GM21723 (cell line): ENCODE results near the gene EEF1A2.

Source experiments
- ATAC-seq: cut with Tn5 transposase; IDR thresholded peaks from one replicate; pipeline ENCODE4 v1.9.1; 2021; ENCODE audit warnings: mild to moderate bottlenecking, moderate library complexity; ENCODE audit not compliant: unreplicated experiment

The EEF1A2 gene

DNA sequence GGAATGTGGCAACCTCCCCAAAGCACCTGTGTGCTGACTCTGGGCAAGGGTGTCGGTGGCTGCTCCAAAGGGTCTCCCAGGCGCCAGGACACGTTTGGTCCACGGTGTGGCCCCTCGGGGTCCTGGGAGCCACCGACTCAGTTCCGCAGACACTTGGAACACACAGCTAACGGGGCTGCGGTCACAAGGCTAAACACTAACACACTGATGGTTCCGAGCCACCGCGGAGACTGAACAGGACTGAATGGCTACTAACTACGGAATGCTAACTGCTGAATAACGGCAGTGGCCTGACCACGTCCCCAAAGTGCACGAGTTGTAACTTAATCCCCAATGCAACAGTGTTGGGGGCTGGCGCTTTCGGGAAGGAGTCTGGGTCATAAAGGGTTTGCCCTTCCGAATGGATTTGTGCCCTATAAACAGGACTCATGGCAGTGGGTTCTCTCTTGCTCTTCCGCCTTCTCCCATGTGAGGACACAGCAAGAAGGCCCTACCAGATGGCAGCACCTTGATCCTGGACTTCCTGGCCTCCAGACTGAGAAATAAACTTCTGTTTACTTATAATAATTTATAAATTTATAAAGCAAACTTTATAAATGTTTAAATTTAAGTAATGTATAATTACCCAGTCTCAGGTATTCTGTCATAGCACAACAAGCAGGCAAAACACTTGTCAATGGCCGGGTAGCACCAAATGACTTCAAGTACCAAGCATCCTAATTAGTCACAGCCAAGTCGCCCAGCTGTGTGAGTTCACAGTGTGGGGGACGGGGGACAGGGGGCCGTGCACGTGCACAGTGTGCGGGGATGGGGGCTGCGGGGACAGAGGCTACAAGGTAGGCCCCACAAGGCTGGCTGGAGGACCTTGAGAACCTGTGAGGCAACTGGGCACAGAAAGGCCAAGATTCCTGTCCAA lies 2.3 kb upstream of the EEF1A2 start:
- ATAC-seq: no peak

DNA sequence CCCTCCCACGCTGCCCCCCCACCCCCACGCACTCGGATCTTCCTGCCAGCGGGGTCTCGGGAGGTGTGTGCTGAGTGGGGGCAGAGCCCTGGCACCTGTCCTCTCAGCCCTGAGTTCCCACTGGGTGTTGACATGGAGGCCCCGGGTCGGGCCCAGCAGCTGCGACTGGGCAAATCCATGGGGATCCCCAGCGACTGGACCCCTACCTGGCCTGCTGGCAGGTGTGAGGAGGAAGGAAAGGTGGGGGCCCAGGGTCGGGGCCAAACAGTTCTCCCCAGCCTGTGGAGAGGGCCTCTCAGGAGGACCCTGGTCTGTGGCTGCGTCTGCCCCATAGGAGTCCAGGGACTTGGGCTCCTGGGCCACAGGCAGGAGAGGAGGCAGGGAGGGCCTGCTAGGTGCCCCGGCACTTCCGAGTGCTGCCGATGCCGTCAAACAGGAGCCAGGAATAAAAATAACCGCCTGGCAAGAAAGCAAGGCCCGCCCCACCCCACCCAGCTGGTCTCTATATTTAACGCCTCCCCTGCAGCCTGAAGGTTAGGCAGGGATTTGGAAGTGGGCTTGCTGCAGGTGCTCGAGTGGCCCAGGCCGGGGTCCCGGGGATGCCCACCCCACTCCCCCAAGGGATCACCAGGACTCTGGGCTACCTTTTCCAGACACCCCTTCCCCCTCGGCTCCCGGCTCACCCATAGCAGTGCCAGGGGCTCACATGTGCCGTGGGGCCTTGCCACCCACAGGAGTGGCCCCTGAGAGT lies 1.4 kb upstream of the EEF1A2 start:
- ATAC-seq: no peak

DNA sequence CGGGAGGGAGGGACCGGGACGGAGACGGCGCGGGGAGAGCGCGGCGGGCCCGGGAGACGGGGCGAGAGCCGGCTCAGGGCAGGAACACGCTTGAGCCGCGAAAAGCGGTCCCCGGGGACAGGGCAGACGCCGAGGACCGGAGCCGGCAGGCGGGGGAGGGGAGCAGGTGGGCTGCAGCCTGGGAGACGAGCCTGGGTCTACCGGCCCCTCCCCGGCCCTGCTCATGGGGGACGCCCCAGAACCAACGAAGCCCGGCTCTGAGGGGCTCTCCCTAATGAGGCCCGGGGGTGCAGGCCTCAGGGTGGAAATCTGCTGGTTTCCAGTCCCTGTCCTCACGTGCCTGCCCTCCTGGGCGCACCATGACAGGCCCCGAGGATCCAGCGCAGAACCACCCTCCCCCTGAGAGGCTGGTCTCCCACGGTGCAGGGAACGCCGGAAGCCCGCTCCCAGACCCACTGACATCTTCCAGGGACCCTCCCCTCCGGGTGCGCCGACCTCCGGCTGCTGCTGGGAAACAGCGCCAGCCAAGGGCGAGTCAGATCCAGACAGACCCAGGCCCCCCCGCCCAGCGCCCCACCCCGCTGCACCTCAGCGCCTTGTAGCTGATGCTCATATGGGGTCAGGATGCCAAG lies 571 bp upstream of the EEF1A2 start:
- no peak for ATAC-seq

DNA sequence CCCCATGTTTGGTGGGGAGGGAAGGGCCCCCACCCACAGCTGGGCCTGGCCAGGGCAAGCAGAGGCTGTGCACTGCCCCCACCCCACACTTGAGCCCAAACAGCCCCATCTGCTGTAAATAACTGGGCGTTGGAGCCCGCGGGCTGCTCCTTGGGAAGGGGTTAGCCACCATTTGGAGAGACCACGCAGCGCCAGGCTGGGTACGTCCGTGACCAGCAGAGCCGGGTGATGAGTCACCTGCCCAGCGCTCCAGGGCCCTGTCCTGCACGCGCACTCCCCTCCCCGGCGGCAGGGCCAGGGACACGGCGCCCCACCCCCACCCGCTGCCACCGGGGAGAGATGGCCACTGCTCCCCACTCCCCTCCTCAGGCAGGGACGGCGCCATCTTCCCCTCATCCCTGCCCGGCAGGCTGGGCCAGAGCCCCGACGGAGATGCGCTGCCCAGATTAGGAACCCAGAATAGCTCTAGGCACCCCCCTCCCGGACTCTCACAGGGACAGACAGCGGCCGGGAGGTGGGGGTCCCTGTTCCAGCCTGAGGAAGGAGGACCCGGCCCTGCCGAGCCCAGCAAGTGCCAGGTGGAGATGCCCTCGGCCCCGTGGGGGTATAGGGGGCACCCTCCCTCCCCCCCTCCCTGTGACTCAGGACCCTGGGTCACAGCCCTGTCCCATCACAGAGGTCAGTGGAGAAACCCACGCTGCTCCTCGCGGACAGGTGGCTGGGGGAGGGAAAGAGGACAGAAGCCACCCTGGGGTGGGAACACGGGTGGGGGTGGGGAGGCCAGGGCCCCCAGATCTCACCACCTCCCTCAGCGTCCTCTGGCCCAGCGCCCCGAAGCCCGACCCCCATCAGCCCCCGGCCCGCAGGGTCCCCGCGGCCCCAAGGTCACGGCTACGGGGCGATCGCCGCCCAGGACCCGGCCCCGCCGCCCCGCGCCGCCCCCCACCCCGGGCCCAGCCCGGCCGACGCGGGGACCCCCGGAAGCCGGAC lies 642 bp downstream of the EEF1A2 start:
- no peak for ATAC-seq

DNA sequence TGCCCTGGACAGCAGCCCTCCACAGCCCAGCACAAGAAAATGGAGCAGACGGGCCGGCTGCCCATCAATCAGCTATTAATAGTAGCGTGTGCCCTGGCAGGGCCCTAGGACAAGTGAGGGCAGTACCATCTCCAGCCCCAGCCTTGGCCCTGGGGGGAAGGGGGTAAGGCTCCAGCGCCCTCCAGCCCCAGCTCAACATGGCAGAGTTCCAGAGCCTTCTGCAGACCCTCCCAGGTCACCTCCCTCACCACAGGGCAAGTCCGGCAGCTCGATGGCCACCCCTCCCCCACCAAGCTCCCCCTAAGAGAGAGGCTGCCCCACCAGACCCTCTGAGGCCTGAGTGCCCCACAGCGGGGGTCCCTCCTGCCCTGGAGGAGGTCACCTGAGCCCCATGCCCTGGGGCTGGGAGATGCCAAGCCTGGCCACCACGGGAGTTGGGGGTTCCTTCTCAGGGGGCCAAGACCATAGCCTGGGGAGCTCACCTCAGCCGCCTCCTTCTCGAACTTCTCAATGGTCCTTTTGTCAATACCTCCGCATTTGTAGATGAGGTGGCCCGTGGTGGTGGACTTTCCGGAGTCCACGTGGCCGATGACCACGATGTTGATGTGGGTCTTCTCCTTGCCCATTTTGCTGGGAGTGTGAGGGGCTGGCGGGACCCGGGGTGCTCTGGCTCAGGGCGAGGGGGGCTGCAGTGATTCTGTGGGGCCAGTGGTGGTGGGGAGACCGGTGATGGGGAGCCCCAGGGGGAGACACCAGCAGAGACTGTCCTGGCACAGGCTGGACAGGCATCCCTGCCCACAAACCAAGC lies 1.5 kb downstream of the EEF1A2 start:
- no peak for ATAC-seq

DNA sequence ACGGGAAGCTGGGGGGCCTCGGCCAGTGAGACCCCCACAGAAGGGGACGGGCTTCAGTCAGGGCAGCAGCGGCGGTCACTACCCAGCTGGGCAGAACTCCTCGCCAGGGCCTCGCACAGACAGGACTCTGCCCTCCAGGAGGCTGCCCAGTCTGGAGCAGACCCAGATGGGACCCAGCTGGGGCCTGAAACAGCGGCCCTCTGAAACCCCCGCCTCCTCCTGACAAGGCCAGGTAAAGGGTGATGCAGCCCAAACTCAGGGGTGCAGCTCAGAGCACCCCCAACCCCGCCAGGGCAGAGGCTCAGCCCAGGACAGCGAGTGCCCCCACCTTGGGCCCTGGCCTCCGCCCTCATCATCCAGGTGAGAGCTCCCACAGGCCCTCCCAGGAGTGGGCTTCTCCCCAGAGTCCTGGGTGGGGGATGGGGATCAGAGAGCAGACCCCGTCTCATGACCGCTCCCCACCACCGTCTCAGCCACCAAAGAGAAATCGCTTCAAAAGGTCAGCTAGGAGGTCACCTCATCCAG lies 2.2 kb downstream of the EEF1A2 start:
- ATAC-seq: no peak

DNA sequence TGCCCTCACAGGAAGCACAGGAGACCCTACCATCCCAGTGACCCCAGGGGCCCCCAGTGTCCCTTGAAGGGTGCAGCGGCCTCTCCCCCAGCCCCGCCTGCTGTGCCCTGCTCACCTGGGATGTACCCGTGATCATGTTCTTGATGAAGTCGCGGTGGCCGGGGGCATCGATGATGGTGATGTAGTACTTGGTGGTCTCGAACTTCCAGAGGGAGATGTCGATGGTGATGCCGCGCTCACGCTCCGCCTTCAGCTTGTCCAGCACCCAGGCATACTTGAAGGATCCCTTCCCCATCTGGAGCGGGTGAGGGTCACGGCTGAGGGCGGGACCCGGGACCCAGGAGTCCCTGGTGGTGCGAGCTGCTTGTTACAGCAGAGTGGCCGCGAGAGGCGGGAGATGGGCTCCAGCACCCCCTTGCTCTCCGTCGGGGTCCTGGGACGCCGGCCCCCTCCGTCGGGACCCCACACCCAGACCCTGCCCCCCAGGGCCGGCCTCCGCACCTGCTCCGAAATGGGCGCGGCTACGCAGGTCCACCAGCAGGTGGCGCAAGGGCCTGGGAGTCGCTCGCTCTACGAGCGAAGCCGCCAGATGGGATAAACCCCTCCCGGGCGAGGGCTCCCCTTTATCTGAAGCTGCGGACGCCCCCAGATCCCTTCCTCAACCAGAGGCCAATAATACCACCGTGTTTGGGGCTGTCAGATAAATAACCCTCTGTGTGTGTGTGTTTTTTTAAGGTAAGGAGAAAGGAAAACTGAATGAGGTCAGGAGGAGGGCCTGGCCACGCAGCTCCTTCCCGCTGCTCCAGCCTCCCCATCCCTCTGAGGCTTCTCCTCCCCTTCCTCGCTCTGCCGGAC lies 2.9 kb downstream of the EEF1A2 start:
- ATAC-seq: no peak

DNA sequence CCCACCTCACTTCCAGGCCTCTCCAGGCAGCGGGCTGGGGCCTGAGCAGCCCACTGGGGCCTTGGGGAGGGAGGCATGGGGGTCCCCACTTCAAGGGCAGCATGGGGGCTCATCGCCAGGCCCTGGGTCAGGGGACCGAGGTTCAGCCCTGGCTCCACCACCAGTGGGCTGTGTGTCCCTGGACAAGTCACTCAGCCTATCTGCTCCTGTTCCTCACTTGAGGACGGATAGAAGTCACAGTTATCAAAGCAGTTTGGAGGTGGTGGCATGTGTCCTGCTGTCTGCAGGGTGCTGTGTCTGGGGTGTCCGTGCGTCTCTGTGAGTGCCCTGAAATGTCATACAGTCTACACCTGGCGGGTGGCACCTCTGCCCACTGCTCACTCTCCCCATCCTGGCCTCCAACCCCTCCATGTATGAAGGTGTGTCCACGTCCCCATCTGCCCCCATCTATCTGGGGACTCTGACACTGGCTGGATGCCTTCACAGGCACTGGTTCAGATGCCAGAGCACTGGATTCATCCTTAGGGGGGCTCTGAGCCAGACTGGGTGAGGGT lies 3.6 kb downstream of the EEF1A2 start:
- ATAC-seq: no peak

DNA sequence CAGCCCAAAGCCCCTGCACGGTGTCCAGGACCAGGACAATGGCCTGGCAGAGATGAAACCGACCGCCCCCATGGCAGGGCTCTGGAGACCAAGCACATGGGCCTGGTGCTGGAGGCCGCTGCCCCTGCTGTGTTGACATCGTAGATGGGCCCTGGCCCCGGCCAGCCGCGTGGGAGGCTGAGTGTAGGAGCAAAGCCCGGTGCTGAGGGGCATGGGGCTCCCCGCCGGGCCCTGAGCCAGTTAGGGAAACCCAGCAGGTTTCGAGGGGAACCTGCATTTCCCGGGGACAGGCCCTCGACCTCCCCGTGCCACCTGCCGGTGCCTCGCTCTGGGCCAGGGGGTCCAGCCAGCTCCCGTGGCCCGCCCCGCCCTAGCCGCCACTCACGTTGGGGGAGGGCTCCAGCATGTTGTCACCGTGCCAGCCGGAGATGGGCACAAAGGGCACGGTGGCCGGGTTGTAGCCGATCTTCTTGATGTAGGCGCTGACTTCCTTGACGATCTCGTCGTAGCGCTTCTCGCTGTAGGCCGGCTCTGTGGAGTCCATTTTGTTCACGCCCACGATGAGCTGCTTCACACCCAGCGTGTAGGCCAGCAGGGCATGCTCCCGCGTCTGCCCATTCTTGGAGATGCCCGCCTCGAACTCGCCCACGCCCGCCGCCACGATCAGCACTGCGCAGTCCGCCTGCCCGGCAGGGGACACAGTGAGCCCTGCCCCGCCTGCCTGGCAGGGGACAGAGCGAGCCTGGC lies 4.3 kb downstream of the EEF1A2 start:
- no peak for ATAC-seq

DNA sequence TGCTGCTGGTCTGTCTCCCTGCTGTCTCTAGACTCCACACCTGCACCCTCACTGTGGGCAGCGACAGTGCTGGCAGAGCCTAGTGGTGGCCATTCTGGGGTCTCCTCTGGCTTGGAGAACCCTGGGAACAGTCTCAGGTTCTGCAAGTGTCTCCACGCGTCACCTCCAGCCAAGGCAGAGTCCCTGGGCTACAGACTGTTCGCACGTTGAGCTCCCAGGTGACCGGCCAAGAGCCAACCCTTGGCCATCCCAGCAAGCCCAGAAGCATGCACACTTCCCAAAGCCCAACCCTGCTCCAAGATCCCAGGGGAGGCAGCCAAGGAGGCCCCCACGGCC lies 4.8 kb downstream of the EEF1A2 start:
- ATAC-seq: no peak

DNA sequence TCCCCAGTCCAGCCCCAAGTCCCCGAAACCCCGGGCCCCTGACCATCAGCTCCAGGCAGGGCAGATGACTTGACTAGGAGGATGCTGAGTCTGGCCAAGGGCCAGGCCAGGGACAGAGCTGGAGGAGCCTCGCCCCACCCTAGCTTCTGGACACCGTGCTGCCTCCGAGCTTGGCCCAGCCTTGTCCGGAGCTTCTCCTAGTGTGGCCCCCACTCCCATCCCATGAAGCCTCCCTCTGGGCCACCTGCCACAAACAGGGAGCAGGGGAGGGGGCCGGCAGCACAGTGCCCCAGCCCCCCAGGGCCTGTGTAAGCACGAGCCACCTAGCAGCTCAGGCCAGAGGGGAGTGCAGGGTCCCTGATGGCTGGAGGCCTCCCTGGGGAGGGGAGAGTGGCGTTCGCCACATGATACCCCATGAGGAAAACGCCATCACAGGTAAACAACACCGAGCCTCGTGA lies 5.3 kb downstream of the EEF1A2 start:
- ATAC-seq: no peak

DNA sequence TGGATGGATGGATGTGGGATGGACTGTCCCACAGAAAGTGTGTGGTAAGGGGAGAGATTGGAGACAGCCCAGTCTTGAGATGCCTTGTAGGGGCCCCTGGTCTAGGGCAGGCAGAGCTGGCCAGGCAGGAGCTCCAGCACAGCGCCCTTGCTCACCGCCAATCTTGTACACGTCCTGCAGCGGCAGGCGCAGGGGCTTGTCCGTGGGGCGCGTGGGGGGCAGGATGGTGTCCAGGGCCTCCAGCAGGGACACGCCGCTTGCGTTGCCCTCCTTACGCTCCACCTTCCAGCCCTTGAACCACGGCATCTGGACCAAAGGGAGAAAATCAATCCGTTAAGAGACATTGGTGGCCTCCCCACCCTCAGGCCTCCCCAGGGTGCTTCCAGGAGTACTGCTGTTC lies 5.9 kb downstream of the EEF1A2 start:
- no peak for ATAC-seq

DNA sequence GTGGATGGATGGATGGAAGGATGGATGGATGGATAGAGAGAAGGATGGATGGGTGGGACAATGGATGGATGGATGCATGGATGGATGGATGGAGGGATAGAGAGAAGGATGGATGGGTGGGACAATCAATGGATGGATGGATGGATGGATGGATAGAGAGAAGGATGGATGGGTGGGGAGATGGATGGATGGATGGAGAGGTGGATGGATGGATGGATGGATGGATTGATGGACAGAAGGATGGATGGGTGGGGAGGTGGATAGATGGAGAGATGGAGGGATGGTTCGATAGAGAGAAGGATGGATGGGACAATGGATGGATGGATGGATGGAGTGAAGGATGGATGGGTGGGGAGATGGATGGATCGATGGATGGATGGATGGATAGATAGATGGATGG lies 6.4 kb downstream of the EEF1A2 start:
- no peak for ATAC-seq

DNA sequence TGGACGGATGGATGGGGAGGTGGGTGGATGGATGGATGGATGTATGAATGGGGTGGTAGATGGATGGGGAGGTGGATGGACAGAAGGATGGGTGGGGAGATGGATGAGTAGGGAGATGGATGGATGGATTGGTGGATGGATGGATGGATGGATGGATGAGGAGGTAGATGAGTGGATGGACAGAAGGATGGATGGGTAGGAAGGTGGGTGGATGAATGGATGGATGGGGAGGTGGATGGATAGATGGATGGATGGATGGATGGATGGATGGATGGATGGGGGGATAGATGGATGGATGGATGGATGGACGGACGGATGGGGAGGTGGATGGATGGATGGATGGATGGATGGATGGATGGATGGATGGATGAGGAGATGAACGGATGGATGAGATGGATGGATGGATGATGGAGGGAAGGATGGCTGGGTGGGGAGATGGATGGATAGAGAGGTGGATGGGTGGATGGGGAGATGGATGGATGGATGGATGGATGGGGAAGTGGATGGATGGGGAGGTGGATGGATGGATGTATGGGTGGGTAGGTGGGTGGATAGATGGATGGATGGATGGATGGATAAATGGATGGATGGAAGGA lies 7.2 kb downstream of the EEF1A2 start:
- no peak for ATAC-seq

DNA sequence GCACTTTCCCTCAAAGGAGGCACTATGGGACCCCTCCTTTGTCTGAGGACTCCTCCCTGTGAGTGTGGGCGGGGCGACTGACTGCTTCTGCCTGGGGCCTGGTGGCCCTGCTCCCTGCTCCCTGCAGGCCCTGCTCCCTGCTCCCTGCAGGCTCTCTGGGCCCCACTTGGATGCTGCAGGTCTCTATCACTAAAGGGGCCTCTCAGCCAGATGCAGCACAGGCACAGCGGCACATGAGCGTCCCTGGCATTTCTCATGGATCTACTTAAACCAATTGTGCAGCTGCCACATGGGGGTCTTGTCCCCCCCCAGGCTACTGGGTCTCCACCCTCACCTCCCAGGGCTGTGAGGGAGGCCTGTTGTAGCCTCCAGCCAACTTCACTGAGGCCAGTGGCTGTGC lies 7.8 kb downstream of the EEF1A2 start:
- no peak for ATAC-seq

DNA sequence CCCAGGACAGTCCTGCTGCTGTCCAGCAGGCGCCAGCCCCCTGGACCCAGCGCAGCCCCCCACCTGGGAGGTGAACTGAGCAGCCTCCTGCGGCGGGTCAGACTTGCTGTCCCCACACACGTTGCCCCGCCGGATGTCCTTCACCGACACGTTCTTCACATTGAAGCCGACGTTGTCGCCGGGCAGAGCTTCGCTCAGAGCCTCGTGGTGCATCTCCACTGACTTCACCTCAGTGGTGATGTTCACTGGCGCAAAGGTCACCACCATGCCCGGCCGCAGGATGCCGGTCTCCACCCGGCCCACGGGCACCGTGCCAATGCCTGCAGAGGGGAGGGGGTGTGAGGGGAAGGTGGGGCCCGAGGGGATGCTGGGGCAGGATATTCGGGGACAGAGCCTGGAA lies 8.5 kb downstream of the EEF1A2 start:
- no peak for ATAC-seq
